Activated naive CD8-positive, alpha-beta T cell treated with anti-CD3 and anti-CD28 coated beads, Interleukin-2, amount 50 U/mL, for 16 hours (primary cell): Measurements from ENCODE around the gene KRT6B.
"Not testable (repeated sequence)": the region's sequence is repeated elsewhere in the genome, so short reads cannot be mapped to it uniquely, and the experiment has no call there.

Experiments used
- DNase-seq: peaks from one replicate; pipeline ENCODE4 v3.0.0-alpha.2; 2020; ENCODE audit warnings: low read depth, low spot score

Gene KRT6B

GRCh38 chr12:52452101-52452500 is at the start of gene KRT6B:
TSS of gene KRT6B (minus strand) at chr12:52452146. CDS start at chr12:52452078, 68 bp downstream.
- DNase-seq: no peak

GRCh38 chr12:52501490-52501889 is 49.5 kb upstream of the KRT6B start:
- DNase-seq: no peak

DNA sequence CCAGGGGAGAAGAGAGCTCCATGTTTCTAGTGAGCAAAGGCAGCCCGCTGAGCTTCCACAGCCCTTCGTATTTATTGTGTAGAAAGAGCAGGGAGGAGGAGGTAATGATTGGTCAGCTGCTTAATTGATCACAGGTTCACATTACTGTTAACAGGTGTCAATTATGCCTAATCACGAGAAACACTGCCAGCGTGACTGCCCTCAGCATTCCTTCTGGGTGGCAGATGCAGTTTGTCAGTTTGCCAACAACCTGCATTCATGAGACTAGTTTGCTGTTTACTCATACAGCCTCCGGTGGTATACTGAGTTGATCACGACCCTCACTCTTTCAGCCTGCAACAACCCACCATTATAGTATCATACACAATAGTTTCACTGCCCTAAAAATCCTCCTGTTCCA is 48.6 kb upstream of the KRT6B start:
- DNase-seq: not testable (repeated sequence)

DNA sequence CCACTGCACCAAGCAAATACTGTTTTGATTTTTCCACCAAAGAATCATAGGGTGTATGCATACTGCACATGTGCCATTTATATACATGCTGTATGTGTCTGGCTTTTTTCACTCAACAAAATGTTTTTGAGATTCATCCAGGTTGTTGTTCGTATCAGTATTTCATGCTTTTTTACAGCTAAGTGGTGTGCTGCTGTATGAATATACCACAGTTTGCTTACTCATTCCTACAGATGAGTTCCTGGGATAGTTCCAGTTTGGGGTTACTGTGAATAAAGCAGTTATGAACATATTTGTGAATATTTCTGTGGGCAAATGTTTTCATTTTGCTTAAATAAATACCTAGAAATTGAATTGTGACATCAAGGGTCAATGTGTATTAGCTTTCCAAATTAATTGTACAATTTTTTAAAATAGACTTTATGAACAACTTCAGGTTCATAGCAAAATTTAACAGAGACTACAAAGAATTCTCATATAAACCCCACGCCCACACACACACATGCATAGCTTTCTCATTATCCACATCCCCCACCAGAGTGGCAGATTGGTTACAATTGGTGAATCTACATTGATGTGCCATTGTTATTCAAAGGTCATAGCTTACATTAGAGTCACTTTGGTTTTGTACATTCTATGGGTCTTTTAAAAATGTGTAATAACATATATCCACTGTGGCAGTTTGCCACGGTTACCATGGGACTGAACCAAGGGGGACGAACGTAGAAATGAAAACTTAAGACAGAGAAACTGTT is 48.0 kb upstream of the KRT6B start:
- DNase-seq: no peak

DNA sequence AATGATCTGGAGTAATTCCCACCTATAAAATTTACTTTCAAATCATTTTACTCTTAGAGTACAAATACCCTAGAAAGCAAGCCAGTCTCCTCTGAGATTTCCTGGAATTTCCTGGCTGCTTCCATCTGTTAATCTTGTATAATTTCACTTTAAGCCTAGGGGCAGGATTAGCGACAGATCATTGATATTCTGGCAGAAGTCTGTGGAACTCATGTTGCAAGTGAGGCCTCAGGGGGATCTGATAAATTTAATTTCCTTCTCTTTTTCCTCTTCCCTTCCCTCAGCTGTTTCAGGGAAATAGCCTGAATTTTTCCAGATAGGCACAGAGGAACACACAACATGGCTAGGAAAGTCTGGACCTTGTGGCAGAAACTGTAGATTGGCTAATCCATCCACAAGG is 47.0 kb upstream of the KRT6B start:
- DNase-seq: no peak

- DNase-seq: no peak
These were observed 46.0 kb upstream of the KRT6B start for GRCh38 chr12:52497975-52498374.

DNA sequence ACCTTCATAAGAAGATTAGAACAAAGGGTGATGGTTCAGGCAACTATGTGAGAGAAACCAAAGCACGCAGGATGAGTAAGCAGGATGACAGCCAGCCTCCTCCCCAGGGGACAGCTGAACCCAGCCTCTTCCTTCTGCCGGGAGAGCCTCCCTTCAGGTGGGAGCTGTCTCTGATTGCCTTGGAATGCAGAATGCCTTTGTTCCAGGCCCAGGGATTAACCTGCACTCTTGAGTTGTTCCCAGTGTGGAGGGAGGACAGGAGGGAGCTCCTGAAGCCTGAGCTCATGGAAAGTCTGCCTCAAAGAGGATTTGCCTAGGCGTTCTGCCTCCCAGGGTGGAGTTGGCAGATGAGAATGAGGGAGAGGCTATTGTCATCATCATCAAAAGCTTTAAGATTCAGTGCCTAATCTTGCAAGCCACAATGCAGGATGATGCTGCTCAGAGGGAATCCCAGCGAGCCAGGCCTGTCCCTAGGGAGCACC is 44.7 kb upstream of the KRT6B start:
- DNase-seq: no peak

DNA sequence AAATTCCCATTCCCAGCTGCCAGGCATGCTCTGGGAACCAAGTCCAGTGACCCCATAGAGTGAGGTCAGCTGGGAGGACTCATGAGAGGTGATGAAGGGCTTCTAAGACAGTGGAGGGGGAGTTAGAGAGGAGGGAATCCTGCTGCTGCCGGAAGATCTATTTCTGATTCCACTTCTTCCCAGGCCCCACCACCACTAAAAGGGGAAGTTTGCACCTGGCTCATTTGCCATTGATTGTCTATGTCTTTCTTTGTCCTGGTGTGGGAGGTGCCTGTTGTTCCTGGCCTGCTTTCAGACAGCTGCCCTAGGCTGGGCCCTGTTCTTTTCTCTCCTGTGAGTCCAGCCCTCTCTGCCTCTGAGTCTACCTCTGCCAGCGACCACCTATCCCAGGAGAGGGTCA is 44.1 kb upstream of the KRT6B start:
- DNase-seq: no peak

DNA sequence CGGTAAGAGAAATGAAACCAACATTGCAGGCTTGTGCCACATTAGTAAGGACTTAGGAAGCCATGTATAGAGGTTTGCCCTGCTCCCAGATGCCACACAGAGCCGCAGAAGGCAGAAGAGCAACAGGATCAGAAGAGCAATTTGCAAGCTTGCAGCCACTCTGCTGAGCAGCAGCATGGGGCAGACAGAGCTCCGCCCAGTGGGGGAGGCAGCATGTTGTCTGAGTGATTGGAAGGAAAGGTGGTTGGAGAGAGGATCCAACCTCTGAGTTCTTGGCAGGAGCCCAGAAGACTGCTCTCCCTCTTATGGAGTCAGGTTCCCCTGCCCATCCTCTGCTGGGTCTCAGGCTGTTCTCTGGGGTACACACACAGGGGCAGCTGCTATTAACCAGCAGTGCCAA is 43.4 kb upstream of the KRT6B start:
- DNase-seq: no peak

DNA sequence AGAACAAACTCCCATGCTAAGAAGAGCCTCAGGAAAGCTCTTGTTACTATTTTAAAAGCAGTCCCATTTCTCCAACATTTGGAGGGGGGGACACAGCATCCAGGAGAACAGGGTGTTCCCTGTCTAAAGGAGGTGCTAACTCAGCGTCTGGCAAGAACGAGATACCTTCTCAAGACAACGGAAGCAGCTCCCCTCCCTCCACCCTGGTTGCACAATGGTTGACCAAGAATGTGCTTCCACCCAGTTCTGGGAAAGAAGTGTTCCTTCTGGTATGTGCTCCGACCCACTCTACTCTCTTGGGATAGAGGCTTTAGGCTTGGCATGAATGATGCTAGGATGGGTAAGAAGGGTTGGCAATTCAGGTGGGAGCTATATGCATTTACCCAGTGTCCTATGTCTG is 42.6 kb upstream of the KRT6B start:
- no peak for DNase-seq

DNA sequence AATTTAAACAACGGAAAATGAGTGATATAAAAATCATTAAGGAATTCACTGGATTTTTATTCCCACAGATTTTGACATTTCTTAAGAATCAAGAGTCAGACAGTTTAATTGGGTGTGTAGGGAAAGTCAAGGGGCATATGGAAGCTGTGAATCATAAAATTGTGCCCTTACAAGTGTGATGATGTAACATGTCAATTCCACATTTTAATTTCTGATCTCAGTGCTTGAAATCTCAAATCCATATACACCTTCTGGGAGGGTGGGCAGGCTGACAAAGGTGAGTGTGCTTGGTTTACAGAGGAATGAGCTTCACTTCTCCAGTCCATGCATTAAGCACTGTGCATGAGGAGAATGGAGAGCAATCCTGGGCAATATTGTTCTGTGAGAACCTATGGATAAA is 42.2 kb upstream of the KRT6B start:
- DNase-seq: no peak

- DNase-seq: no peak
These were observed 41.2 kb upstream of the KRT6B start, which contains the start of gene KRT6A for GRCh38 chr12:52493172-52493571. TSS of gene KRT6A (minus strand) at chr12:52493257. CDS start at chr12:52493188, 69 bp downstream.

DNA sequence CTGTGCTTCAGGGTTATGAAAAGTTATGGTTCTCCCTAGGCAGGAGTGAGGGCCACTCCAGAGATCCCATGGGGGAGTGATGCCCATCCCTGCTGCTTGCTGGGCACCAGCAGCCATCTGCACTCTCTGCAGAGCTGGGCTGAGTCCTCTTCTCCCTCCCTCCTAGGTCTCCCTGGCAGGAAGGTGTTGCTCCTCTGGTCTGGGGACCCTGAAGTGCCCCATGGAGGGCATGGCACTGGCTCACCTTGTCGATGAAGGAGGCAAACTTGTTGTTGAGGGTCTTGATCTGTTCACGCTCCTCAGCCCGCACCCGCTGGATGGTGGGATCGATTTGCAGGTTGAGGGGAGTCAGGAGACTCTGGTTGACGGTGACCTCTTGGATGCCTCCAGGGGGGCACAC is 40.5 kb upstream of the KRT6B start:
- DNase-seq: not testable (repeated sequence)

GRCh38 chr12:52491495-52491894 is 39.5 kb upstream of the KRT6B start:
- not testable (repeated sequence) for DNase-seq

GRCh38 chr12:52488736-52489135 is 36.8 kb upstream of the KRT6B start:
- no peak for DNase-seq

DNA sequence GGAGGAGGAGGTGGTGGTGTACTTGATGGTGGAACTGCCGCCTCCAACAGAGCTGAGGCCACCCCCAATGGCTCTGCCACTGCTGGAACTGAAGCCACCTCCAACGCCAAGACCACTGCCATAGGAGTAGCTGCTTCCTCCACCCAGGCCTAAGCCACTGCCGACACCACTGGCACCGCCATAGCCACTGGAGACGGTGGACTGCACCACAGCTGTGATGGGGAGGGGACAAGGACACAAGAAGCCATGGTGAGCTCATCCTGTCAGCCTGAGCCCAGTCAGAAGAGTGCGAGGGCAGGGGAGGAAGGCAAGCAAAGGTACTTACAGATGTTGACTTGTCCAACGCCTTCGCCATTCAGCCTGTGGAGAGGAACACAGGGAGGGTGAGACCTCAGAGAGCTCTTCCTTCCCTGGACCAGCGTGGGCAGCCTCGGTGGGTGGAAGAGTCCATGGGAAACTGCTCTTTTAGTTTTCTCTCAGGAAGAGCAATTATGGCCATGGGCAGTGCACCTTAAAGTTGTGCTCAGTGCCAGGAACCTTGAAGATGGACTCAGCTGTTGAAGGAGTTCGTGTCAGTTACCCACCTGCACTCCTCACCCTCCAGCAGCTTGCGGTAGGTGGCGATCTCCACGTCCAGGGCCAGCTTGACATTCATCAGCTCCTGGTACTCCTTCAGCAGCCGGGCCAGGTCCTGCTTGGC is 35.9 kb upstream of the KRT6B start:
- DNase-seq: not testable (repeated sequence)

- DNase-seq: no peak
These were observed 35.3 kb upstream of the KRT6B start for GRCh38 chr12:52487211-52487610.

DNA sequence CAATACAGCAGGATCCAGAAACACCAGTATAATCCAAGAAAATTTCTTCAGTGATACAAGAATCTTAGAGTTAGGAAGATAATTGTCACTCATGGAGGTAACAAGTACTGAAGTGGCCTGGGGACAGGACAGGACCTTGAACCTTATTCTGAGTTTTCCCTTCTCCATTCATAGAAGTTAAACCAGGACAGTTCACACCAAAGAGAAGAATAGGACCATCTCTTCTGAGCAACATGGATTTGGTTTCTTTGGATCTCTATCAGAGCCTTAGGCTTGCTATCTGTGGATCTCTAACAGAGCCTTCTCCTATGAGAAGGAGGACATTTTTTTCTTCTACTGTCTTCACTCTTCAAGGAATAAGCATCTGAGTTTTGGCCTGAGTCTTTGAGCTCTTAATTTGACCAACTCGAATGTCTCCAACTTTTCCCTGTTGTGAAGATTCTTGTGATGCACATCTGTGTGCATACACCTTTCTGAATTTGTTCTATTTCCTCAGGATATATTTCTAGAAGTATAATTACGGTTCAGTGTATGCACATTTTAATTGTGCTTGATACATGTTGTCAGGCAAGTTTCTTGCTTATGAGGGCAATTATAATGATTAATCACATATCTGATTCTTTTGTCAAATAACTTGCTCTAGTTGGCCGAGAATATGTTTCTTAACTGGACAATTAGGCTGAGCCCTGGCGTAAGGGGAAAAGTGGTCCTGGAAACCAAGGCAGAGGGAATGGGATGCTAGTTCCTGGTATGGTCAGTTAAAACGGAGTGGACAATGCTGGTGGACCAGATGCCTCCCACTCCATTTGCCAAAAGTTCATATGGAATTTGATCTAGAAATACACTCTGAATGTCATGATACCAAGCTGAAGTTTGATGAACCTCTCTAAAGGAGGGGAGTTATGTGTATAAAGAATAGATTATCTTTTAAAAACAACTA is 34.5 kb upstream of the KRT6B start:
- no peak for DNase-seq

DNA sequence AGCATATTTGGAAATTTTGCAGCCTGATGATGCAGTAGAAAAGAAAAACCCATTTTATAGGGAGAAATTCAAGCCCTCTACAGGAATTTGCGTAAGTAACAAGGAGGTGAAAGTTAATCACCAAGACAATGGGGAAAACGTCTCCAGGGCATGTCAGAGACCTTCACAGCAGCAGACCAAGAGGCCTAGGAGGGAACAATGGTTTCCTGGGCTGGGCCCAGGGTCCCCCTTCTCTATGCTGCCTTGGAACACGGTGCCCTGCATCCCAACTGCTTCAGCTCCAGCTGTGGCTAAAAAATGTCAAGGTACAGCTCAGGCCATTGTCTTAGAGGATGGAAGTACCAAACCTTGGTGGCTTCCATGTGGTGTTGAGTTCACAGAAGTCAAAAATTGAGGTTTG is 28.1 kb upstream of the KRT6B start:
- no peak for DNase-seq

DNA sequence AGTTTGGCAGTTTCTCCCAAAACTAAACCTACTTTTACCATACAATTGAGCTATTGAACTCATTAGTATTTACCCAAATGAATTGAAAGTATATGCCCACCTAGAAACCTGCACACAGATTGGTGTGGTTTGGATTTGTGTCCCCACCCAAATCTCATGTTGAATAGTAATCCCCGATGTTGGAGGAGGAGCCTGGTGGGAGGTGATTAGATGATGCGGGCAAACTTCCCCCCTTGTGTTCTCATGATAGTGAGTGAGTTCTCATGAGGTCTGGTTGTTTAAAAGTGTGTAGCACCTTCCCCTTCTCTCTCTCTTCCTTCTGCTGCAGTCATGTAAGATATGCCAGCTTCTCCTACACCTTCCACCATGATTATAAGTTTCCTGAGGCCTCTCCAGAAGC is 25.7 kb upstream of the KRT6B start:
- DNase-seq: no peak

DNA sequence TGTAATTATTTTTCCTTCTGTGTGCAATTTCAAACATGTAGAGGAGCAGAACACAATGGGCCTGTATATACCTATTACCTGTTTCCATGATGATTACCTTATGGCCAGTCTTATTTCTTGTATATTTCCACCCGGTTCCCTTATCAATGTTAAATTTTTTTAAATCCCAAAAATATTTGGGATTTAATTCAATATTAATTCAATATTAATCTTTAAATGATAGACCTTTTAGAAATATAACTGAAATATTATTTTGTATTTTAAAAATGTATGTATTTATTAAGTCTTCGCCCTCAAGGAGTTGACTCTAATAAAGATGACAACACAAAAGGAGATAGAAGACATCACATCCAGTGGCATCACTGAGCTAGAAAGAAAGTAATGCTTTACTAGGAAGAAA is 22.3 kb upstream of the KRT6B start:
- no peak for DNase-seq

GRCh38 chr12:52473768-52474167 is 21.8 kb upstream of the KRT6B start, which contains the start of gene KRT6C:
TSS of gene KRT6C (minus strand) at chr12:52473805. CDS start at chr12:52473737, 68 bp downstream.
- DNase-seq: no peak
